ENCODE results near the gene RNU6-9.
"Not testable (repeated sequence)": the region's sequence is repeated elsewhere in the genome, so short reads cannot be mapped to it uniquely, and the experiment has no call there.

The RNU6-9 gene

DNA sequence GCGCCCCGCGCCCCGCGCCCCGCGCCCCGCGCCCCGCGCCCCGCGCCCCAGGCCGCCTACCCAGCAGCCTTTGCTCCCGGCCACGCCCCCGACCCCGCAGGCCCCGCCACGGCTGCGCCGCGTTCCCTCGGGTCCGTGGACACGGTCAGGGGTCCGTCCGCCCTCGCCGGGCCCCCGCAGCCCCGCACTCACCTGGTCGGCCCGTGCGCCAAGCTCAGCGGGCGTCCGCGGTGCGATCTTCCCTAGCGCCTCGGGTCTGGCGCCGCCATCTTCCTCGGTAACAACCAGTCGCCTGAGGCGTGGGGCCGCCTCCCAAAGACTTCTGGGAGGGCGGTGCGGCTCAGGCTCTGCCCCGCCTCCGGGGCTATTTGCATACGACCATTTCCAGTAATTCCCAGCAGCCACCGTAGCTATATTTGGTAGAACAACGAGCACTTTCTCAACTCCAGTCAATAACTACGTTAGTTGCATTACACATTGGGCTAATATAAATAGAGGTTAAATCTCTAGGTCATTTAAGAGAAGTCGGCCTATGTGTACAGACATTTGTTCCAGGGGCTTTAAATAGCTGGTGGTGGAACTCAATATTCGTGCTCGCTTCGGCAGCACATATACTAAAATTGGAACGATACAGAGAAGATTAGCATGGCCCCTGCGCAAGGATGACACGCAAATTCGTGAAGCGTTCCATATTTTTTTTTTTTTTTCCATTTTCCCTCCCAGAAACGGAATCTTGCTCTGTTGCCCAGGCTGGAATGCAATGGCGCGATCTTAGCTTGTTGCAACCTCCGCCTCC is at the start of gene RNU6-9, which contains the start of gene MED16:
RNU6-9 (plus strand) TSS at position 591 of the 796 bp plus-strand sequence.
MED16 (minus strand) TSS at position 294 of the 796 bp plus-strand sequence. CDS start 2,056 bp downstream, outside the sequence.
- peak; percentile 89 for DNase-seq

DNA sequence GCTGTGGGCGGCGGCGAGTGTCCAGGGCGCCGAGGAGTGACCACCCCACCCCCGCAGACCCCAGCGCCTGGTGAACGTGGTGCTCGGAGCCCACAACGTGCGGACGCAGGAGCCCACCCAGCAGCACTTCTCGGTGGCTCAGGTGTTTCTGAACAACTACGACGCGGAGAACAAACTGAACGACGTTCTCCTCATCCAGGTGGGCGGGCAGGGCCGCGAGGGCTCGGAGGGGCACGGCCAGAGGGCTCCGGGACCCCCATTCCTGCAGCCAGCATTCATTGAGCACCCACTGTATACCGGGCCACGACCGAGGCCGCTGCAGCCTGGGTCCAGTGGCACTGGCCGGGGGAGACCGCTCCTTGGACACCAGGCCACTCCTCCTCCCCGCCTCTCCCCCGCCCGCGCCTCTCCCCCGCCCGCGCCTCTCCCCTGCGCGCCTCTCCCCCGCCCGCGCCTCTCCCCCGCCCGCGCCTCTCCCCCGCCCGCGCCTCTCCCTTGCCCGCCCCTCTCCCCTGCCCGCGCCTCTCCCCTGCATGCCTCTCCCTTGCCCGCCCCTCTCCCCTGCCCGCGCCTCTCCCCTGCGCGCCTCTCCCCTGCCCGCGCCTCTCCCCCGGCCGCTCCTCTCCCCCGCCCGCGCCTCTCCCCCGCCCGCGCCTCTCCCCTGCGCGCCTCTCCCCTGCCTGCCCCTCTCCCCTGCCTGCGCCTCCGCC is 49.3 kb upstream of the RNU6-9 start:
- no peak for DNase-seq

DNA sequence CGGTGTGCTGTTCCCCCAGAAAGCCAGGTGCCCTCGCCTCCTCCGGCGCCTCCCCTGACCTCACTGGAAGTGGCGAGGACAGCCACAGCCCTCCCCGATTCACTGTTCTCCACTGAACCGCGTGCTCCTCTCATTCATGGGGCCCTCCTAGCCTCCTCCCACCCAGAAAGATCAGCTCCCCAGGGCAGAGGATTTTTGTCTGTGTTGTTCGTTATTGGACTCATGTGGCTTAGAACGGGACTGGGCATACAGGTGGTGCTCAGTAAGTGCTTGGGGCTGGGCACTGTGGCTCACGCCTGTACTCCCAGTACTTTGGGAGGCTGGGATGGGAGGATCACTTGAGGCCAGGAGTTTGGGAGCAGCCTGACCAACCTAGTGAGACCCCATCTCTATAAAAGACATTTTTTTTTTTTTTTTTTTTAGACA is 48.7 kb upstream of the RNU6-9 start:
- no peak for DNase-seq

DNA sequence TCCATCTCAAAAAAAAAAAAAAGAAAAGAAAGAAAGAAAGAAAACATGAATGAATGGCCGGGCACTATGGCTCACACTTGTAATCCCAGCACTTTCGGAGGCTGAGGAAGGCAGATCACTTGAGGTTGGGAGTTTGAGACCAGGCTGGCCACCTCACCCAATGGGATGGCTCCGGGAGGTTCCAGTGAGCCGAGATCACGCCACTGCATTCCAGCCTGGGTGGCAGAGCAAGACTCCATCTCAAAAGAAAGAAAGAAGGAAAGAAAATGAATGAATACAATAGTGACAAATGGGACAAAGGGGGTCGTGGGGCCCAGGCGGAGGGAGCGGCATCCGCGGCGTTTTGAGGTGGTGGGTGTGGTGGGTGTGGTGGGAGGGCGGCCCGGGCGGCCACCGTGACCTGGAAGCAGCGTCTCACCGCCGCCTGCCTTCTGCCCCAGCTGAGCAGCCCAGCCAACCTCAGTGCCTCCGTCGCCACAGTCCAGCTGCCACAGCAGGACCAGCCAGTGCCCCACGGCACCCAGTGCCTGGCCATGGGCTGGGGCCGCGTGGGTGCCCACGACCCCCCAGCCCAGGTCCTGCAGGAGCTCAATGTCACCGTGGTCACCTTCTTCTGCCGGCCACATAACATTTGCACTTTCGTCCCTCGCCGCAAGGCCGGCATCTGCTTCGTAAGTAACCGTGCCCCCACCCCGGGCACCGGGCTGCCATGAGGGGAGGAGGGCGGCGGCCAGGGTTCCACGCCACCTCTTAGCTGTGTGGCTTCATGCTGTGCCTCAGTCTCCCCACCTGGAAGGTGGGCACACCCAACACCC is 47.4 kb upstream of the RNU6-9 start:
- no peak for DNase-seq

DNA sequence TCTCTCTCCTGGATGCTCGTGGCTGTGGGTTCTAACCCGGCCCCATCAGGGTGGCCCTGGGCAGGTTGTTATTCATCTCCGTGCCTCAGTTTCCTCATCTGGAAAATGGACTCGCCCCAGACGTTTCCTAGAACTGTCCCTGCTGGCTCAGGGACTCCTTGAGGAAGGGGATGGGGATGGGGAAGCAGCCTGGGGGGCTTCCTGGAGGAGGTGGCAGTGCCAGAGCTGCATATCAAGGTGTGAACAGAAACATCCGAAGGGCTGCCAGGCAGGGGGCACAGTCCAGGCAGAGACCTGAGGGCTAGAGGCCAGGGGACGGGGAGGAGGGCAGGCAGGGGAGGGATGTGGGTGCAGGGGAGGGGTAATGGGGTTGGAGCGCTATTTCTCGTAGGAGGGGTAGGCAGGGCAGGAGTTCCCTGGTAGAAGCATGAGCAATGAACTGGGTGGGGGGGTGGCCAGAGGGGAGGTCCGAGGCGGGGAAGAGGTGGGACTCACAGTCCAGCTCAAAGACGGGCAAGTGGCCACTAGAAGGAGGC is 44.8 kb upstream of the RNU6-9 start:
- no peak for DNase-seq

DNA sequence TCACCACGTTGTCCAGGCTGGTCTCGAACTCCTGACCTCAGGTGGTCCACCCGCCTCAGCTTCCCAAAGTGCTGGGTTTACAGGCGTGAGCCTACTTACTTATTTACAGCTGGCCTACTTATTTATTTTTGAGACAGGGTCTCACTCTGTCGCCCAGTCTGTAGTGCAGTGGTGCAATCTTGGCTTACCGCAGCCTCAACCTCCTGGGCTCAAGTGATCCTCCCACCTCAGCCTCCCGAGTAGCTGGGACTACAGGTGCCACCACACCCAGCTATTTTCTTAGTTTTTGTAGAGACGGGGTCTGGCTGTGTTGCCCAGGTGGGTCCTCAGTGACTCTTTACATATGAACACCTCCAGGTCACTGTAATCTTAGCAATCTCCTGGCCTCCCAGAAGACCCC is 44.1 kb upstream of the RNU6-9 start:
- not testable (repeated sequence) for DNase-seq

DNA sequence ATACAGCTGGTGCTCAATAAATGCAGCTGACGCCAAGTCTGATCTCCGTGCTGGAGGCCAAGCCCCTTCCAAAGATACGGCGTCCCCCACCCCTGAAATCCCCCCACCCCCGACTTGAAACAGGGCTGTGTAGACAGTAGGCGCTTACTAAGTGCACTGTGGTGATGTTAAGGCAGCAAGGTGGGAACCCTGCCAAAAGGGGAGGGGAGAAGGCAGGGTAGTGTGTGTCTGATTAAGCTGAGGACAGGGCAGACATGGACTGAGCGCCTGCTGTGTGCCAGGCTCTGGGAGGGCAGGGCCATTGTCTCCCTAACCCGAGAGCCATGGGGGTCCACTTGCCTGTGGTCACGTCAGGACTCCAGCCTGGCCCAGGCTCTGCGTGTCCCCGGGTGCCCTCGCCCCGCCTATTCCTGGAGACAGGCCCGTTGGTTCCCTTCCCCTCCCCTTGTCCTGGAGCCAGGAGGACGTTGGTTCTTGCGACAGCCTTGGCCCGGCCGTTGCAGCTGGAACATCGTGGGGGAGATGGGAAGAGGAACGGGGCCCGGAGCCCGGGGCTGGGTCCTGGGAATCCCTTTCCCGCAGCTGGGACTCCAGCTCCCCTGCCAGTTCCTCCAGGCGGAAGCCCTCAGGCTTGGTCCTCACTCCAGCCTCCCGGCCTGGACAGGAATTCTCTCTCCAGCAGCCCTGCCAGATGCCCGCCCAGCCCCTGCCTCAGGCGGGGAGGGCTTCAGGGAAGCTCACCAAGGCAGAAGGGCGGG is 42.9 kb upstream of the RNU6-9 start:
- no peak for DNase-seq

DNA sequence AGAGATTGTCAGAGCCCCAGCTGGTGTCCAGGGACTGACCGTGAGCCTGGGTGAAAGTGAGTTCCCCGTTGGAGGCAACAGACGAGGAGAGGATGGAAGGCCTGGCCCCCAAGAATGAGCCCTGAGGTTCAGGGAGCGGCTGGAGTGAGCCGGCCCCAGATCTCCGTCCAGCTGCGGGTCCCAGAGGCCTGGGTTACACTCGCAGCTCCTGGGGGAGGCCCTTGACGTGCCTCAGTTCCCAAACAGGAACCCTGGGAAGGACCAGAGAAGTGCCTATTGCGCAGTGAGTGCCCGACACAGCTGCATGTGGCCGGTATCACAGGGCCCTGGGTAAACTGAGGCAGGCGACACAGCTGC is 42.3 kb upstream of the RNU6-9 start:
- no peak for DNase-seq

DNA sequence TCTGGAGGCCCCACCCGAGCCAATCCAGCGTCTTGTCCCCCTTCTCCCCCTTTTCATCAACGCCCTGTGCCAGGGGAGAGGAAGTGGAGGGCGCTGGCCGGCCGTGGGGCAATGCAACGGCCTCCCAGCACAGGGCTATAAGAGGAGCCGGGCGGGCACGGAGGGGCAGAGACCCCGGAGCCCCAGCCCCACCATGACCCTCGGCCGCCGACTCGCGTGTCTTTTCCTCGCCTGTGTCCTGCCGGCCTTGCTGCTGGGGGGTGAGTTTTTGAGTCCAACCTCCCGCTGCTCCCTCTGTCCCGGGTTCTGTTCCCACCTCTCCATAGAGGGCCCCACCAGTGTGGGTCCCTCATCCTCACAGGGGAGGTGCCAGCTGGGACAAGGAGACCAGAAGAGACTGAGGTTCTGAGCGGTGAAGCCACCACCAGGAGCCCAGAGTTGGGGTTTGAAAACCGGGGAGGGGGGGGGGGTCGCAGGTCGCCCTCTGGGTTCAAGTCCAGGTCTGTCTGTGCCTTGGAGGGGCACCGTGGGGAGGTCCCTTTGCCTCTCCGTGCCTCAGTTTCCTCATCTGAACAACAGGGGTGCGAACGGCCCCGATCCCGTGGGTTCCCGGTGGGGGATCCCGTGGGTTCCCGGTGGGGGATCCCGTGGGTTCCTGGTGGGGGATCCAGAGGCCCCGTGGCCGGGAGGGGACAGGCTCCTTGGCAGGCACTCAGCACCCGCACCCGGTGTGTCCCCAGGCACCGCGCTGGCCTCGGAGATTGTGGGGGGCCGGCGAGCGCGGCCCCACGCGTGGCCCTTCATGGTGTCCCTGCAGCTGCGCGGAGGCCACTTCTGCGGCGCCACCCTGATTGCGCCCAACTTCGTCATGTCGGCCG is 40.9 kb upstream of the RNU6-9 start, which contains the start of gene ELANE:
ELANE (plus strand) TSS at position 168 of the 878 bp plus-strand sequence; CDS start at position 194, 26 bp downstream.
- DNase-seq = no peak

DNA sequence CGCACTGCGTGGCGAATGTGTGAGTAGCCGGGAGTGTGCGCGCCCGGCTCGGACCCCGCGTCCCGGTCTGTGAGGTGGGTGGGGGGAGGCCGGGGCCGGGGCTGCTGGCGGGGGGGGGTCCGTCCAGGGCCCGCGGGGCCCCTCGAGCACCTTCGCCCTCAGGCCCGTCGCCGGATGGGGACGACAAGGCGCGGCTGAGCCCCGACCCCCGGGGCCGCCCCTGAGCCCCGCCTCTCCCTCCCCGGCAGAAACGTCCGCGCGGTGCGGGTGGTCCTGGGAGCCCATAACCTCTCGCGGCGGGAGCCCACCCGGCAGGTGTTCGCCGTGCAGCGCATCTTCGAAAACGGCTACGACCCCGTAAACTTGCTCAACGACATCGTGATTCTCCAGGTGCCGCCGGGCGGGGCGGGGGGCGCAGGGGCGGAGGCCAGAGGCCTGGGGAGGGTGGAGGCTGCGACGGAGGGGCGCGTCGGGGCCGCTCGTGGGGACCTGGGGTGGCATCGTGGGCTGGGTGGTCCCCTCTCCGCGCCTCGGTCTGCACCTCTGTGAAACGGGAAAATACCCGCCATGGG is 40.2 kb upstream of the RNU6-9 start:
- no peak for DNase-seq

DNA sequence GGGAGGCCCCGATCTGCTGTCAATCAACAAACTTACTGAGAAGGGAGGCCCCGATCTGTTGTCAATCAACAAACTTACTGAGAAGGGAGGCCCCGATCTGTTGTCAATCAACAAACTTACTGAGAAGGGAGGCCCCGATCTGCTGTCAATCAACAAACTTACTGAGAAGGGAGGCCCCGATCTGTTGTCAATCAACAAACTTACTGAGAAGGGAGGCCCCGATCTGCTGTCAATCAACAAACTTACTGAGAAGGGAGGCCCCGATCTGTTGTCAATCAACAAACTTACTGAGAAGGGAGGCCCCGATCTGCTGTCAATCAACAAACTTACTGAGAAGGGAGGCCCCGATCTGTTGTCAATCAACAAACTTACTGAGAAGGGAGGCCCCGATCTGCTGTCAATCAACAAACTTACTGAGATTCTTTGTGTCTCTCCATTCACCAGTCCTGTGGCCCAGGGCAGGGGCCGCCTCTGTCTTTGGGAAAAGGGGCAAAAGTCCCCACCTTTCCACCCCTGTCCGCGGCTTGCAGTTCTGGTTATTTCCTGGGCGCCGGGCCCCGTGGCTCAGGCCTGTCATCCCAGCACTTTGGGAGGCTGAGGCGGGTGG is 39.6 kb upstream of the RNU6-9 start:
- DNase-seq = not testable (repeated sequence)

DNA sequence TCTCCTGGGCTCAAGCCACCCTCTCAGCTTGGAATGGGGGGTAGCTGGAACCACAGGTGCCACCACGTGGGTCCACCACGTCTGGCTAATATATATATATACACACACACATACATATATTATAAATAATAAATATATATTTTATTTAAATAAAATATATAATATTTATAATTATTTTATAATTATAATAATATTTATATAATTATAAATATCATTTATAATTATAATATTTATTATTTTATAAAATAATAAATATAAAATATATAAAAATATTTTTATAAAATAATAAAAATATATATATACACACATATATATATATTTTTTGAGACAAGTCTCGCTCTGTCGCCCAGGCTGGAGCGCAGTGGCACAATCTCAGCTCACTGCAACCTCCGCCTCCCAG is 38.7 kb upstream of the RNU6-9 start:
- no peak for DNase-seq

DNA sequence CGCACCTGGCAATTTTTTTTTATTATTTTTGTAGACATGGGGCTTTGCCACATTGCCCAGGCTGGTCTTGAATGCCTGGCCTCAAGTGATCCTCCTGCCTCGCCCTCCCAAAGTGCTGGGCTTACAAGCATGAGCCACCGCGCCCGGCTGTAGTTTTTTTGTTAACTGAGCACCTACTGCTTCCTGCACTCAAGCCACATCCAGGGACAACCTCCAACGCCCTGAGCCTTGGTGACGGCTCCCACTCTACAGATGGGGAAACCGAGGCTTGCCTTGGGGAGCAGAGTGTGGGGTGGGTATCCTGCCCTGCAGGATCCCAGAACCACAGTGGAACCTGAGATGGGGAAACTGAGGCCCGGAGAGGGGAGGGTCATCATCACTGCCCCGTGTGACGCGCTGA is 38.1 kb upstream of the RNU6-9 start:
- DNase-seq = no peak

DNA sequence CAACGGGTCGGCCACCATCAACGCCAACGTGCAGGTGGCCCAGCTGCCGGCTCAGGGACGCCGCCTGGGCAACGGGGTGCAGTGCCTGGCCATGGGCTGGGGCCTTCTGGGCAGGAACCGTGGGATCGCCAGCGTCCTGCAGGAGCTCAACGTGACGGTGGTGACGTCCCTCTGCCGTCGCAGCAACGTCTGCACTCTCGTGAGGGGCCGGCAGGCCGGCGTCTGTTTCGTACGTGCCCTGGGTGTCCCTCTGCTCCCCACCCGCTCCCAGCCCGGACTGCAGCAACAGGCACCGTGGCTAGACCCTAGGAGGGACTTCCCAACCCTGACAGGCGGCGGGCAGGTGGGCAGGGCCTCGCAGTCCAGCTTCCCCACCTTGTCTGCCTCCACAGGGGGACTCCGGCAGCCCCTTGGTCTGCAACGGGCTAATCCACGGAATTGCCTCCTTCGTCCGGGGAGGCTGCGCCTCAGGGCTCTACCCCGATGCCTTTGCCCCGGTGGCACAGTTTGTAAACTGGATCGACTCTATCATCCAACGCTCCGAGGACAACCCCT is 37.6 kb upstream of the RNU6-9 start:
- DNase-seq = no peak

DNA sequence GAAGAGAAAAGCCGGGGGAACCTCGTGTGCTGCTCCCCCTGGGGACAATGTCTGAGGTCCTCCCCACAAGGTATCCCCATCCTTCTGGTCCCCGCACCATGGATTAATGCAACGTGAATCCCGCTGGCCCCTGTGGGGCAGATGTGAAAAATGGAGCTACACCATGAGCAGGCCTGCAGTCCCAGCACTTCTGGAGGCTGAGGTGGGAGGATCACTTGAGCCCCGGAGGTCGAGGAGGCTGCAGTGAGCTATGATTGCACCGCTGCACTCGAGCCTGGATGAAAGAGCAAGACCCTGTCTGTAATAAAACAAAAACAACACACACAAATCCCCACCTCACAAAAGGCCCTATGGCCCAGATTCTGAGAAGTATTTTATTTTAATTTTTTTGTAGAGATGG is 35.0 kb upstream of the RNU6-9 start:
- DNase-seq = no peak

DNA sequence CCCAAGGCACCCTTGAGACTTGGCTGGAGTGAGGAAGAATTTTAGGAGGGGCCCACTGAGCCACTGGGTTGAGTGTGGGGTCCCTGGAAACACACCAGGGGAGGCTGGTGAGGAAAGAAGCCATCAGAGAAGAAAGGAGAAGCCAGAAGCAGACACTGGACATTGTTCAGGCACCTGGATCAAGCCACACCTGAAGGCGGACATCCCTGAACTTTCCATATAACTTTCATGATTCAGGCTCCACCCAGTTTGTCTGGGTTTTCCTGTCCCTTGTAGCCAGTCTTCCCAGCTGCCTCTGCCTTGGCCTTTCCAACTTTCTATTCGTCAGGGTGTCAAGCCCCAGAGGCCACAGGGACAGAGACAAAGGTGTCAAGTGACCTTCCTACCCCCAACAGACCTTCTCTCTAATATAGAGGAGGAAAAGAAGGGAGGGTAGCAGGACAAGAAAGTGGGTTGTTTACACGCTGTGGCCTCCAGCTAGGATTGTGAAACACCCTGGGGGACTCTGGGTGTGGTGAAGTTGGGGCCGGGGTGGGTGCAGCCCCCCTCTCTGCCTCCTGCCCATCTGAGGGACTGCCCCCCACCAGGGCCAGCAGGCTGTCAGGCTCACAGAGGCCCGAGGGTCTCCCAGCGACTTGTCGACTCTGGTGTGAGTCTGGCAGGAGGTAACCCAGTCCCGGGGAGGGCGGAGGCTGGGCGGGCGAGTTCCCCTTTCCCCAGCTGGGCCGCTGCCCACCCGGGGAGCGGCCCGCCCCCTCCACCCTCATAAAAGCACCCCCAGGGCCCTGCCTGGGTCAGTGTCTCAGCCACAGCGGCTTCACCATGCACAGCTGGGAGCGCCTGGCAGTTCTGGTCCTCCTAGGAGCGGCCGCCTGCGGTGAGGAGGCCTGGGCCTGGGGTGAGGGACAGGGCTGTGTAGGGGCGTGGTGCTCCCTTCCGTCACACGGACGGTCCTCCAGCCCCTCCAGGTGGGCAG is 34.1 kb upstream of the RNU6-9 start, which contains the start of gene CFD:
CFD (plus strand) TSS at position 797 of the 976 bp plus-strand sequence; CDS start at position 823, 26 bp downstream.
- DNase-seq = no peak

DNA sequence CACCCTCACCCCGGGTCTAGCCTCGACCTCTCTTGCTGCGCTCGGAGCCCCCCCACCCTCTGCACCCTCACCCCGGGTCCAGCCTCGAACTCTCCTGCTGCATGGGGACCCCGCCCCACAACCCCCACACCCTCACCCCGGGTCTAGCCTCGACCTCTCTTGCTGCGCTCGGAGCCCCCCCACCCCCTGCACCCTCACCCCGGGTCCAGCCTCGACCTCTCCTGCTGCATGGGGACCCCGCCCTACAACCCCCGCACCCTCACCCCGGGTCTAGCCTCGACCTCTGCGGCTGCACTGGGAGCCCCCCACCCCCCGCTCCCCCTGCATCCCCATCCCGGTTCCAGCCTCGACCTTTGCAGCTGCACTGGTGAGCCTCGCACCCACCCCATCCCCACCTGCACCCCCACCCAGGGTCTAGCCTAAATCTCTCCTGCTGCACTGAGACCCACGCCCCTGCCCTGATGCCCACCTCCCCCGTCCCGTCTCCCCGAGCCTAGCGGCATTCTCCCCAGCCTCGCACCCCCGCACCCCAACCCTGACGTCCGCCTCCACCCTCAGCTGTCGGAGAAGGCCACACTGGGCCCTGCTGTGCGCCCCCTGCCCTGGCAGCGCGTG is 32.0 kb upstream of the RNU6-9 start:
- DNase-seq = no peak
